GM18951 (cell line): Measurements from ENCODE around the gene DISC1.

ENCODE experiments used
- POLR2A ChIP-seq: IDR thresholded peaks from 4 replicates; pipeline ENCODE4 v1.6.1; 2011; ENCODE audit warnings: mild to moderate bottlenecking; ENCODE audit not compliant: insufficient read length, insufficient read depth; ENCODE audit errors: extremely low read depth
- in situ Hi-C: fragments of 300-500 bp; cut with MboI; formaldehyde crosslinking; loops from one replicate; pipeline ENCODE4 v1.12.0; 2022; ENCODE audit warnings: low sequenced_read_pairs, mixed read lengths, inconsistent platforms; ENCODE audit not compliant: unreplicated experiment

The DISC1 gene

GRCh38 chr1:231814521-231814920, 187.9 kb downstream of the DISC1 start:
- in situ Hi-C loops = no loop called here
- TF ChIP-seq POLR2A = no peak

- no peak for TF ChIP-seq POLR2A
These were observed 191.2 kb downstream of the DISC1 start for GRCh38 chr1:231817801-231818200.

GRCh38 chr1:231818337-231818736, 191.7 kb downstream of the DISC1 start:
- no peak for TF ChIP-seq POLR2A
- in situ Hi-C loops = no loop called here

More at GRCh38 chr1:231817801-231818200, 191.2 kb downstream of the DISC1 start:
- in situ Hi-C loops = no loop called here

GRCh38 chr1:231821281-231821680, 194.7 kb downstream of the DISC1 start:
- in situ Hi-C loops = no loop called here
- no peak for TF ChIP-seq POLR2A

GRCh38 chr1:231822041-231822440, 195.5 kb downstream of the DISC1 start:
- TF ChIP-seq POLR2A = no peak
- in situ Hi-C loops = no loop called here

- no peak for TF ChIP-seq POLR2A
- in situ Hi-C loops = no loop called here
These were observed 200.0 kb downstream of the DISC1 start for GRCh38 chr1:231826566-231826965.

GRCh38 chr1:231827337-231828105, 200.9 kb downstream of the DISC1 start:
- TF ChIP-seq POLR2A = no peak
- in situ Hi-C loops = no loop called here

- no peak for TF ChIP-seq POLR2A
- in situ Hi-C loops = no loop called here
These were observed 201.8 kb downstream of the DISC1 start for GRCh38 chr1:231828182-231828920.

GRCh38 chr1:231829332-231829731, 202.7 kb downstream of the DISC1 start:
- in situ Hi-C loops = no loop called here
- TF ChIP-seq POLR2A = no peak

GRCh38 chr1:231836227-231836893, 209.8 kb downstream of the DISC1 start:
- in situ Hi-C loops = no loop called here
- TF ChIP-seq POLR2A = no peak

GRCh38 chr1:231838521-231838920, 211.9 kb downstream of the DISC1 start:
- in situ Hi-C loops = no loop called here
- TF ChIP-seq POLR2A = no peak

GRCh38 chr1:231839999-231840398, 213.4 kb downstream of the DISC1 start:
- in situ Hi-C loops = no loop called here
- no peak for TF ChIP-seq POLR2A

GRCh38 chr1:231841616-231842344, 215.2 kb downstream of the DISC1 start:
- TF ChIP-seq POLR2A = no peak
- in situ Hi-C loops = no loop called here
